Measurements from ENCODE around the gene ASTL.

Gene ASTL

DNA sequence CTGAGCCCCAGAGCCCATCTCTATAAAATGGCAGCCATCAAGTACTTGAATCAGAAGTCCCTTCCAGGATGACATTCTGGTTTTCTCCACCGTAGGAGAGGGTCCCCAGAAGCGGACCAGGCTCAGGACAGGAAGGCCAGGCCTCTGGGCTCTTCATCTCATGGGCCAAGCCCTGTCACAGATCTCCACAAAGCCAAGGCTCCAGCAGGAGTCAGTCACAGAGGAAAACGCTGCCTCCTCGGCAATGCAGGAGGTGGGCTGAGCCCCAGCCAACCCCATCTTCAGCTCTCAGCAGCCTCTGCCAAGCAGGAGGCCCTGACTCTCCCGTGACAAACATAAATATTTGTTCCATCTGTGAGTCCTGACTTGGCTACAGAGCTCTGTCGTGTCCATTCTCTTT lies 64.1 kb downstream of the ASTL start:
- no peak for DNase-seq

DNA sequence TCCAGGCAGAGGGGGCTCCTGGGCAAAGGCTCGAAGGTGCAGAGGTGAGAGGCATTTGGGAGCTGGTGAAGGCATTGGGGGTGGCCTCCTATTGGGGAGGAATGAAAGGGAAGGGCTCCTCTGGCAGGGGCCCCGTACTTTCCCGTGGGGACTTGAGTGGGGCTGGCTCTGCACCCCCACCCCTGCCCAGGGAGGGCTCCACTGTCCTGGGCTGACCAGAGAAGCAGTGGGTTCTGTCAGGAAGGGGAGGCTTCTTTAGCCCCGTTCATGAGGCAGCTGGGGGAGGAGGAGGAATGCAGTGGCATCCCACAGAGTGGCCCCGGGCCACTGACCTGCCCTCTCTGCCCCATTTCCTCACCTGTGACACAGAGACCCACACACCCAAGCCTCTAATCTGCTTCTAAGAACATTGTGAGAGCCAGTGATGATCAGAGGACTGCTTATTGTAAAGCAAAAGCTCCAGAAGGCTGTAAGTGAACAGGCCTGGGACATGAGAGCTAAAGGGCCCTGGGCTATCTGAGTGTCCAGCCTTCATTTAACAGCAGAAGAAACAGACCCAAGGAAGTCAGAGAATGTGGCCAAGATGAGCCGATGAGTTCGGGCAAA lies 65.0 kb downstream of the ASTL start:
- no peak for DNase-seq
